ENCODE measurements around the gene BMPER.

BMPER gene

GRCh38 chr7:34038816-34039470 lies 133.6 kb downstream of the BMPER start:
- Histone ChIP-seq H3K36me3 (ENCODE audit: control insufficient read depth in 2 of 2, insufficient read depth in 2 of 2, low read length in 2 of 2) (no peaks in the 10 kb centered on the region), H3K4me1 (ENCODE audit: control insufficient read depth in 2 of 2, insufficient read depth in 2 of 2, low read length in 2 of 2) (peaks cover 3 to 6% of the 10 kb centered on the region in 2 donors), H3K4me3 (ENCODE audit: low read length in 2 of 2) (no peak overlapping the region), H3K27me3 (ENCODE audit: control insufficient read depth in 2 of 2, insufficient read depth in 2 of 2, low read length in 2 of 2) (no peaks in the 10 kb centered on the region), H3K27ac (ENCODE audit: low read depth in 2 of 2, low read length in 2 of 2) (no peak overlapping the region), H3K9me3 (ENCODE audit: control insufficient read depth in 2 of 2, low read length in 2 of 2) (no peaks in the 10 kb centered on the region), H3K9ac (ENCODE audit: low read depth in 1 of 2, low read length in 2 of 2) (no peak overlapping the region)

- Histone ChIP-seq H3K9ac (ENCODE audit: low read depth in 1 of 2, low read length in 2 of 2) (no peak overlapping the region), H3K36me3 (ENCODE audit: control insufficient read depth in 2 of 2, insufficient read depth in 2 of 2, low read length in 2 of 2) (no peaks in the 10 kb centered on the region), H3K4me3 (ENCODE audit: low read length in 2 of 2) (no peak overlapping the region), H3K4me1 (ENCODE audit: control insufficient read depth in 2 of 2, insufficient read depth in 2 of 2, low read length in 2 of 2) (peaks cover 2% of the 10 kb centered on the region in 2 donors), H3K27me3 (ENCODE audit: control insufficient read depth in 2 of 2, insufficient read depth in 2 of 2, low read length in 2 of 2) (no peaks in the 10 kb centered on the region), H3K9me3 (ENCODE audit: control insufficient read depth in 2 of 2, low read length in 2 of 2) (no peaks in the 10 kb centered on the region), H3K27ac (ENCODE audit: low read depth in 2 of 2, low read length in 2 of 2) (no peak overlapping the region)
Observed at GRCh38 chr7:34041707-34042106, 136.4 kb downstream of the BMPER start.

GRCh38 chr7:34042406-34042805 lies 137.1 kb downstream of the BMPER start:
- Histone ChIP-seq H3K4me3 (ENCODE audit: low read length in 2 of 2) (no peak overlapping the region), H3K9ac (ENCODE audit: low read depth in 1 of 2, low read length in 2 of 2) (no peak overlapping the region), H3K36me3 (ENCODE audit: control insufficient read depth in 2 of 2, insufficient read depth in 2 of 2, low read length in 2 of 2) (no peaks in the 10 kb centered on the region), H3K4me1 (ENCODE audit: control insufficient read depth in 2 of 2, insufficient read depth in 2 of 2, low read length in 2 of 2) (no peaks in the 10 kb centered on the region), H3K9me3 (ENCODE audit: control insufficient read depth in 2 of 2, low read length in 2 of 2) (no peaks in the 10 kb centered on the region), H3K27me3 (ENCODE audit: control insufficient read depth in 2 of 2, insufficient read depth in 2 of 2, low read length in 2 of 2) (no peaks in the 10 kb centered on the region), H3K27ac (ENCODE audit: low read depth in 2 of 2, low read length in 2 of 2) (no peak overlapping the region)

GRCh38 chr7:34043461-34044305 lies 138.3 kb downstream of the BMPER start:
- Histone ChIP-seq H3K27me3 (ENCODE audit: control insufficient read depth in 2 of 2, insufficient read depth in 2 of 2, low read length in 2 of 2) (no peaks in the 10 kb centered on the region), H3K9me3 (ENCODE audit: control insufficient read depth in 2 of 2, low read length in 2 of 2) (no peaks in the 10 kb centered on the region), H3K4me3 (ENCODE audit: low read length in 2 of 2) (no peak overlapping the region), H3K4me1 (ENCODE audit: control insufficient read depth in 2 of 2, insufficient read depth in 2 of 2, low read length in 2 of 2) (no peaks in the 10 kb centered on the region), H3K36me3 (ENCODE audit: control insufficient read depth in 2 of 2, insufficient read depth in 2 of 2, low read length in 2 of 2) (no peaks in the 10 kb centered on the region), H3K27ac (ENCODE audit: low read depth in 2 of 2, low read length in 2 of 2) (peak overlapping the region in 1 of 2 donors; percentile 18), H3K9ac (ENCODE audit: low read depth in 1 of 2, low read length in 2 of 2) (no peak overlapping the region)

- no peaks in the 10 kb centered on the region for H3K4me1 ChIP-seq (ENCODE audit: control insufficient read depth in 2 of 2, insufficient read depth in 2 of 2, low read length in 2 of 2)
- H3K4me3 ChIP-seq (ENCODE audit: low read length in 2 of 2), result no peak overlapping the region
- no peak overlapping the region for H3K9ac ChIP-seq (ENCODE audit: low read depth in 1 of 2, low read length in 2 of 2)
- no peaks in the 10 kb centered on the region for H3K27me3 ChIP-seq (ENCODE audit: control insufficient read depth in 2 of 2, insufficient read depth in 2 of 2, low read length in 2 of 2)
- H3K9me3 ChIP-seq (ENCODE audit: control insufficient read depth in 2 of 2, low read length in 2 of 2), result no peaks in the 10 kb centered on the region
- H3K36me3 ChIP-seq (ENCODE audit: control insufficient read depth in 2 of 2, insufficient read depth in 2 of 2, low read length in 2 of 2), result no peaks in the 10 kb centered on the region
- H3K27ac ChIP-seq (ENCODE audit: low read depth in 2 of 2, low read length in 2 of 2), result no peak overlapping the region
Observed at GRCh38 chr7:34044306-34044643, 138.9 kb downstream of the BMPER start.

GRCh38 chr7:34044734-34045353 lies 139.5 kb downstream of the BMPER start:
- no peak overlapping the region for H3K27ac ChIP-seq (ENCODE audit: low read depth in 2 of 2, low read length in 2 of 2)
- no peak overlapping the region for H3K4me3 ChIP-seq (ENCODE audit: low read length in 2 of 2)
- no peak overlapping the region for H3K9ac ChIP-seq (ENCODE audit: low read depth in 1 of 2, low read length in 2 of 2)
- no peaks in the 10 kb centered on the region for H3K27me3 ChIP-seq (ENCODE audit: control insufficient read depth in 2 of 2, insufficient read depth in 2 of 2, low read length in 2 of 2)
- no peaks in the 10 kb centered on the region for H3K36me3 ChIP-seq (ENCODE audit: control insufficient read depth in 2 of 2, insufficient read depth in 2 of 2, low read length in 2 of 2)
- no peaks in the 10 kb centered on the region for H3K9me3 ChIP-seq (ENCODE audit: control insufficient read depth in 2 of 2, low read length in 2 of 2)
- H3K4me1 ChIP-seq (ENCODE audit: control insufficient read depth in 2 of 2, insufficient read depth in 2 of 2, low read length in 2 of 2), result no peaks in the 10 kb centered on the region

- H3K27ac ChIP-seq (ENCODE audit: low read depth in 2 of 2, low read length in 2 of 2), result no peak overlapping the region
- no peak overlapping the region for H3K9ac ChIP-seq (ENCODE audit: low read depth in 1 of 2, low read length in 2 of 2)
- no peaks in the 10 kb centered on the region for H3K36me3 ChIP-seq (ENCODE audit: control insufficient read depth in 2 of 2, insufficient read depth in 2 of 2, low read length in 2 of 2)
- no peak overlapping the region for H3K4me3 ChIP-seq (ENCODE audit: low read length in 2 of 2)
- no peaks in the 10 kb centered on the region for H3K9me3 ChIP-seq (ENCODE audit: control insufficient read depth in 2 of 2, low read length in 2 of 2)
- H3K4me1 ChIP-seq (ENCODE audit: control insufficient read depth in 2 of 2, insufficient read depth in 2 of 2, low read length in 2 of 2), result no peaks in the 10 kb centered on the region
- H3K27me3 ChIP-seq (ENCODE audit: control insufficient read depth in 2 of 2, insufficient read depth in 2 of 2, low read length in 2 of 2), result no peaks in the 10 kb centered on the region
Observed at GRCh38 chr7:34048445-34048844, 143.1 kb downstream of the BMPER start.

GRCh38 chr7:34054075-34054474 lies 148.7 kb downstream of the BMPER start:
- Histone ChIP-seq H3K9ac (ENCODE audit: low read depth in 1 of 2, low read length in 2 of 2) (no peak overlapping the region), H3K4me1 (ENCODE audit: control insufficient read depth in 2 of 2, insufficient read depth in 2 of 2, low read length in 2 of 2) (no peaks in the 10 kb centered on the region), H3K27me3 (ENCODE audit: control insufficient read depth in 2 of 2, insufficient read depth in 2 of 2, low read length in 2 of 2) (no peaks in the 10 kb centered on the region), H3K9me3 (ENCODE audit: control insufficient read depth in 2 of 2, low read length in 2 of 2) (no peaks in the 10 kb centered on the region), H3K27ac (ENCODE audit: low read depth in 2 of 2, low read length in 2 of 2) (no peak overlapping the region), H3K4me3 (ENCODE audit: low read length in 2 of 2) (no peak overlapping the region), H3K36me3 (ENCODE audit: control insufficient read depth in 2 of 2, insufficient read depth in 2 of 2, low read length in 2 of 2) (no peaks in the 10 kb centered on the region)

- no peak overlapping the region for H3K27ac ChIP-seq (ENCODE audit: low read depth in 2 of 2, low read length in 2 of 2)
- no peaks in the 10 kb centered on the region for H3K27me3 ChIP-seq (ENCODE audit: control insufficient read depth in 2 of 2, insufficient read depth in 2 of 2, low read length in 2 of 2)
- H3K4me3 ChIP-seq (ENCODE audit: low read length in 2 of 2), result no peak overlapping the region
- no peaks in the 10 kb centered on the region for H3K4me1 ChIP-seq (ENCODE audit: control insufficient read depth in 2 of 2, insufficient read depth in 2 of 2, low read length in 2 of 2)
- no peaks in the 10 kb centered on the region for H3K9me3 ChIP-seq (ENCODE audit: control insufficient read depth in 2 of 2, low read length in 2 of 2)
- no peak overlapping the region for H3K9ac ChIP-seq (ENCODE audit: low read depth in 1 of 2, low read length in 2 of 2)
- no peaks in the 10 kb centered on the region for H3K36me3 ChIP-seq (ENCODE audit: control insufficient read depth in 2 of 2, insufficient read depth in 2 of 2, low read length in 2 of 2)
Observed at GRCh38 chr7:34057136-34057535, 151.8 kb downstream of the BMPER start.

- Histone ChIP-seq H3K4me1 (ENCODE audit: control insufficient read depth in 2 of 2, insufficient read depth in 2 of 2, low read length in 2 of 2) (no peaks in the 10 kb centered on the region), H3K27ac (ENCODE audit: low read depth in 2 of 2, low read length in 2 of 2) (no peak overlapping the region), H3K36me3 (ENCODE audit: control insufficient read depth in 2 of 2, insufficient read depth in 2 of 2, low read length in 2 of 2) (no peaks in the 10 kb centered on the region), H3K27me3 (ENCODE audit: control insufficient read depth in 2 of 2, insufficient read depth in 2 of 2, low read length in 2 of 2) (no peaks in the 10 kb centered on the region), H3K4me3 (ENCODE audit: low read length in 2 of 2) (no peak overlapping the region), H3K9me3 (ENCODE audit: control insufficient read depth in 2 of 2, low read length in 2 of 2) (no peaks in the 10 kb centered on the region), H3K9ac (ENCODE audit: low read depth in 1 of 2, low read length in 2 of 2) (no peak overlapping the region)
Observed at GRCh38 chr7:34057956-34058355, 152.6 kb downstream of the BMPER start.
